ENCODE results near the gene C2CD4D.
A peak's percentile ranks its signal among the peaks of the same experiment; 100 is the strongest.

Gene C2CD4D

DNA sequence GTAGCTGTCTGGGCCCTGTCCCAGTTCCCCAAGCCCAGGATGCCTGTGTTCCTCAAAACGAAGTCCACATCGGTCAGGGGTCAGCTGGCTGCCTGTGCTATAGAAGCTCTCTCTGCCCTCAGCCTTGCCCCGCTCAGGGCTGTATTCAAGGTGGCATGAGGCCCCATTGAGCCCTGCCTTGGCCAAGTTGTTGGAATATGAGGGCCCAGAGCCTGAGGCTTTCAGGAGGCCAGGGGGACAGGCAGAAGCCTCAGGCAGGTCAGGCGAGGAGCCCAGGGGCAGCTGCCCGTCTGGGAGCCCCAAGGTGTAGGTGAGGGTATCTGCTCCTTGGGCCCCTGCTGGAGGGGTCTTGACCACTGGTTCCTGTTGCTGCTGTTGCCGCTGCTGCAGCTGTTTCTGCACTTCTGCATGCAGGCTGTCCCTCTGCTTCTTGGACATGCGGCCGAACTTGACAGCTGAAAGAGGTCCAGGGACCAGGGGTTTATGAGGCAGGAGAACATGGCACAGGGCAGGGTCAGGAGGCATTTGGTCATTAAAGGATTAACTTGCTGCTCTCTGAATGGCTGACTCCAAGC is 24.6 kb downstream of the C2CD4D start:
- DNase-seq, result no peak

DNA sequence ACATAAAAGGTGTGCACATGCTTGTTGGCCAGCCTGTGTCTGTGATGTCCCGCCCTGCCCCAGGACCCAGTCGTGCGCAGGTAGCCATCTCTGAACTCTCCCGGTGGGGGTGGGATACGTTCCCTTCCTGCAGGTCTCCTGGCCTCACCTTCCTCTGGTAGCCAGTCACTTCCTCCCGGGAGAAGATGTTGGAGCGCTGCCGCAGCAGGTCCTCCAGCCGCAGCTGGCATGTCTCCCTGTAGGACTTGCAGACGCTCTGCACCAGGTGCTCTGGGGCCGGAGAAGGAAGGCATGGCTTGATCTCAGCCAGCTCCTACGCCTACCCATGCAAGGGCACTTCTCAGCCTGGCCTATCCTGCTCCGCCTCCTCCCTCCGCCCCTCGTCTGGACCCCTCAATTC is 25.2 kb downstream of the C2CD4D start:
- no peak for DNase-seq

DNA sequence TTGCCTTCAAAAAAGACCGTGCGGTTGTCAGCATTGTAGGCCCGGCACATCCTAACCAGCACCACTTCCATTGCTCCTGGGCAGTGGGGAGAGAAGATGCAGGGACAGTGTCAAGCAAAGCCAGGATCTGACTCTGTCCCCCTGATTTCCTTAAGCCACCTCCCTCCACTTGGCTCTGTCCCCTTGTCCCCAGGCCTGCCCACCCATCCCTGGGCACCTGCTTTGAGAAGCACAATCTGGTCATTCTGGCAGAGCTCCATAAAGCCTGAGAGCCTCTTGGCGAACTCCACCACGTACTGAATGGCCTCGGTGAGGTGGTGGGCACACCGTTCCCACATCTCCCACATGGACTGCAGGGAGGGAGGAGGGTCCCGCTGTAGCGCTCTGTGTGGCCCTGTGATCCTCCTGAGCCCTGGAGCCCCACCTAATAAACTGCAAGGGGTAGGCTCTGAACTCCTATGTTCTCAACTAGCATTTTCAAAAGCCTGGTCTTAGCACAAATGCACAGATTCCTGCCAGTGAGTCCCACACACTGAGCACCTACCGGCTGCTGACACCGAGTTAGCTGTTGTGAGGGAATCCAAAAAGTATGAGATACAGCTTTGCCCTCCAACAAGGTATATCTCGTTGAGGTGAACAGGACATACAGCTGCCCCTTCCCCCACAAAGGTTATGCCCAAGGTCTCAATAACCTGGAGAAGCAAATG is 26.2 kb downstream of the C2CD4D start:
- no peak for DNase-seq

DNA sequence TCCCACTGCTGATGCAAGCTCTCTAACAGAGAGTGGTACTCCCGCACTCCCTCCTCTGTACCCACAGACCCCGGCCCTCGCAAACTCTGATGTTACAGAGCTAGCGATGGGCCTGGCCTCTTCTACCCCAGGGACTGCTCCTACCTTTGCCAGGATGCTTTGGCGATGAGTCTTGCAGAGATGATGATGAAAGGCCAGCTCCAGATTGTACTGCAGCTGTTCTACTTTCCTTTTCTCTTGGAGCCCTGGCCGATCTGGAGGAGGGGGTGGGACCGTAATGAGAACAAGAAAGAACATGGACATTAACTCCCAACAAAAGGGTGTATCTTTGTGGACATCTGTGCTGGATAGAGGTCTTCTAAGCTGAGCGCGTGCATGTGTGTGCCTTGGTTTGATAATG is 28.4 kb downstream of the C2CD4D start:
- no peak for DNase-seq

DNA sequence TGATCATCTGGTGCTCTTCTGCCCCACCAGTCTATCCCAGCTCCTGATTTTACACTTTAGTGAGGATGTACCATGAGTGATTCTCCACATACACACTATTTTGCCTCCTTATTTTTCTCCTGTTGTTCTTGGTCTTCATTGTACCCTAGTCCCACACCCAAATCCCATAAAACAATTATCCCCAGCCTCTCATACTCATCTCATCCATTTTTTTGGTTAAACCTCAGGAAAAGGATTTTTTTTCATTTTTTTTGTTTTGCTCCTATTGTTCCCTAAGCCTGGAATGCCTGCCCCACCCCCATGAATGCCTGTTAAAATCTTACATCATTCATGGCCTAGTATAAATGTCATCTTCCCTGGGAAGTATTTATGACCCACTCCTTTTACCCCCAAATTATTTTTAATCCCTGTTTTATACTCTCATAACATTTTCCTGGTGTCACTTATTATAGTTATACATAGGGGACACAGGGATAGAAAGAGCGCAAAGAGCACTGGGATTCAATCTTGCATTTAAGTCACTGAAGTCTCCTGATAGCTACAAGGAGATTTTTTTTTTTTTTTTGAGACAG is 29.5 kb downstream of the C2CD4D start:
- DNase-seq, result no peak

DNA sequence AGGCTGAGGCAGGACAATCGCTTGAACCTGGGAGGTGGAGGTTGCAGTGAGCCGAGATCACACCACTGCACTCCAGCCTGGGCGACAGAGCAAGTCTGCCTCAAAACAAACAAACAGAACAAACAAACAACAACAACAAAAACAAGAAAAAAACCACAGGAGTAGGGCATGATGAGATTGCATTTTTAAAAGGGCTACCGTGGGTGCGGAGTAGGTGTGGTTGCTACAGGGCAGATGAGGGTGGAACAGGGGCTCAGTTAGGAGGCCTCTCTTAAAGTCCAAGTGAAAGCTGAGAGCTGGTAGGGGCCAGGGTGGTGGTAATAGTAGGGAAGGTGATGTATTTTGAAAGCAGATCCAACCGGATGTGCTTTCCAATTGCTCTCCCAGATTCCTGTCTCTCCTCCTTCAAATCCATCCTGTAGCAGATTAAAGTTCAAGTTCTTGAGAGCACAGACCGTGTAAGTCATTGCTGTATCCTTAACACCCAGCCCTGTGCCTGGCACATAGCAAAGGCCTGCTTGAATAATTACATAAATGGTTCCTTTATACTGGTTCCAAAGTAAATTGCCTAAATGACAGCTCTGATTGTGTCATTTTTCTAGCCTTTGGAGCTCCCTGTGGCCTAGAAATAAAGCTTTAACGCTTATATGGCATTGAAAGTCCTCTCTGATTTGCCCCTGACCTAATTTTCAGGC is 30.2 kb downstream of the C2CD4D start:
- peak in 1 of 56 donors; percentile 13 for DNase-seq

DNA sequence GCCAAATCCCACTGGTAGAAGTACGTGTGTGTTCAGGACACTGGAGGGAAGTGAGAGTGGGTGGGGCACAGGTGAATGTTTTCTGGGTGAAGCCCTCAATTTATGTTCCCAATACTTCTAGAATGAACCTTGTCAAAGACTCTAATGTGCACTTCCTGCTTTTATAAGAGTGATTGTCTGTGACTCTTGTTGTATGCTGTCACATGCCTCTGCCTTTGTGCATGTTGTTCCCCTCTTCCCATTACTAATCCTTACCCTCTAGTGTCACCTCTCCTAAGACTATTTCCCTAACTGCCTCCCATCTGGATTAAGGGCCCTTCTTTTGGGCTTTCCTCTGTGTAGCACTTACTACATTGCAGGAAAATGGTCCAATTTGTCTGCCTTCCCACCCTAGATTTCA is 31.9 kb downstream of the C2CD4D start:
- no peak for DNase-seq

DNA sequence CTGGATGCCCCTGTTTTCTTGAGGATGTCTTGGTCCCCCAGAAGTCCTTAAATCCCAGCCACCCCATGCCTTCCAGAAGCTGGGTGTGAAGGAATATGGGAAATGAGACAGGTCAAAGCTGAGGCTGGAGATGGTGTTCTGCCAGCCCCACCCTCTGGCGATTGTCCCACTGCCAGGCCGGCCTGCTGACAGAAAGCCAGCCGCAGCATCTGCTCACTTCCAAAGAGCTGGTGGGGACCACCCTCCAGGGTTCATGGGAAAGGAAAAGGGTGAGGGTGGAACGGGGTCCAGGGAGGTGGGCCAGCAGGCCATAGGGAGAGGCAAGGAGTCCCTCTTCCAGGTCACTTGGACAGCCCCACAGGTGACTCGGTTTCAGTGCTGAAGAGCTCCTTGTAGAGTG is 32.5 kb downstream of the C2CD4D start:
- peak in 1 of 56 donors; percentile 16 for DNase-seq

DNA sequence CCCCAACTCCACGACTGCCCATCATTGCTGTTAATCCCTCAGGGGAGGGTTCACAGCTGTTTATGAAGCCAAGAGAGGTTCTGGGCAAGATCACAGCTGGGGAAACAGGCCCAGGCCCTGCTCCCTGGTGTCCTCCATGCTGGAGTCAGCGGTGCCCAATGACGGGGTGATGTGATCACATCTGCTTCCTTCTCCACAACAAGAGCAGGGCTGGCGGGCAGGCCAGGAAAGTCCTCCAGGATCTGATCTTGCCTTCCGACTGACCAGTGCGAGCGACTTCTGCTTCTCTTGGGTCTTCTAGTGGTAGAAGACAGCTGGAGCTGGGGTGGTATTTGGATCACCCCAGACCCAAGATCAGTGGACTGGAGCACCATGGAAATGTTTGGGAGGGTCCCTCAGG is 33.5 kb downstream of the C2CD4D start:
- no peak for DNase-seq

DNA sequence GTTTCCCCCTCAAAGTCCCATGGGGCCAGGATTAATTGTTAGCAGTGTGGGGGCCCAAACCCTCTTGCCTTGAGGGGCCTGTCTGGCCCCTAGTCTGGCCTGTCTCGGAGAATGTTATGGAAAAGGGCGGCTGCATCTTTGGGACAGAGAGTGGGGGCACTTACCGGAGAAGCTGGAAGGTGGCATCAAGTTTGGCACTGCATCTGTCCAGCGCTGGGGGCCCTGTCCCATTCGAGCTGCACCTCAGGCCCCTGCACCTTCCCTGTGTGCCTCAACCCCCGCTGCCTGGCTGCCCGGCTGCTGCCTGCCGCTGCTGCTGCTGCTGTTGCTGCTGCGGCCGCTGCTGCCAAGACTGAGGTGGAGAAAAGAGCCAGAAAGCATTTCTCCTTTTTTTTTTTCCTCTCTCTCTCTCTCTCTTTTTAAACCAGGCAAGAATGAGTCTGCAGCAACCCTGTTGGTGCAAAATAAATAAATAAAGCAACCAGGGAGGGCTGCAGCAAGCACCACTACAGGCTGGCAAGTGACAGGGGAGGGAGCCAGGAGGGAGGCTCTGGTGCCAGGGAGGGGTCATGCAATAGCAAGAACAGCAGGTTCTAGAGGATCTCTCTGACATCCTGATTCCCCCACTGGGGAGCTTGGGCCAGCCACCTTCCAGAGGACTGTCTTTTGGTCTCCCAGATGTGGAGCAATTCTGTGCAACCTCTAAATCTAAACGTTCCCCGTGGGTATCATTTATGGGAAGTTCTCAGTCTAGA is 34.4 kb downstream of the C2CD4D start, which contains the start of gene LINGO4:
Gene LINGO4 (minus strand): TSS at position 354 of the 755 bp plus-strand sequence. CDS start 2,715 bp downstream, outside the sequence.
- no peak for DNase-seq

DNA sequence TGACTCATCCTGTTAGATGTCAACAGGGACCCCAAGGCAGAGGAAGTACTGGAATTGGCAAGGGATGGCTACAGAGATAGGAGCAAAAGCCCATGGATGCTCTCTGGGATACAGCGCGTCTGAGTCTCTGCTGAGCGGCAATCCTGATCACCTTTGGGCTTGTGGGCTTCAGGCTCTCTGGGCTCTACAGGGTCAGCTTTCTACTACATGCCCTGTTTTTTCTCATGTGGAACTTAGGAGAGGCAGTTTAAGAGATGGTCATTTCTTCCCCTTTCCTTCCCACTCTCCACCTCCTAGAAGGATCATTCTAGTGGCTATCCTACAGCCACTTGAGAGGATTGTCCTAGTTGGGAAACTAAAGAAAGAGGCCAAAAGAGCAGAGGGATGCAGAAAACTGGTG is 35.7 kb downstream of the C2CD4D start:
- DNase-seq, result no peak

DNA sequence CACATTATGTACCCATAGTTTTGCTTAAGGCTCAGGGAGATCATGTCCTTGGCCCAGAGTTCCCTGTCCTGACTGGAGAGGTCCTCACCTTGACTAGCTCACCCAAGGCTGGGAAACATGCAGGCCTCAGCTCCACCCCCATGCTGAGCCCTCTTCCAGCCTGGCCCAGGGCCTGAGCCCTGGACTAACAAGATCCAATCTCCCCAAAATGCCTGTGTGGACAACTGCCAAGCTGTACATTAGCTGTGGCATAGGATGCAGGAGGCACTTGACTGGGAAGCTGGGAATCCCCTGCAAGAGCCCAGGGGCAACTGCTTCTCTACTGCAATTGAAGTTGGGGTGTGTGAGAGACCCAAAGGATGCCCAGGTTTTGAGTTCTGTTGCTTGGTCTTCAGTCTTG is 36.5 kb downstream of the C2CD4D start:
- DNase-seq, result no peak

DNA sequence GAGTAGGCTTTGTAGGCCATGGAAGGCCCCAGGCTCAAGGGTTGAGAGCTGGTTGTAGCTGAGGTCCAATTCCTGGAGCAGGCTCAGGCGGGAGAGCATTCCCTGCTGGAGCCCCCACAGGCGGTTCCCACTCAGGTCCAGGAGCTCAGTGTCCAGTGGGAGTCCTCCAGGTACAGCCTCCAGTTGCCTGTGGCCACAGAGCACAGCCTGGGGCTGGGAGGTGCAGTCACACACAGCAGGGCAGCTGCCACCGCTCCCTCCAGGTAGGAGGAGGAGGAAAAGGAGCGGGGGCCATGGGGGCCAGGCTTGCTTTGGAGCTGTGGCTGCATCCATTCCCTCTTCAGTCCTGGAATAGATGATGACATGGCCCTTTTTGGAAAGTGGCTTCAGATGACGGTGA is 37.2 kb downstream of the C2CD4D start:
- DNase-seq, result no peak

DNA sequence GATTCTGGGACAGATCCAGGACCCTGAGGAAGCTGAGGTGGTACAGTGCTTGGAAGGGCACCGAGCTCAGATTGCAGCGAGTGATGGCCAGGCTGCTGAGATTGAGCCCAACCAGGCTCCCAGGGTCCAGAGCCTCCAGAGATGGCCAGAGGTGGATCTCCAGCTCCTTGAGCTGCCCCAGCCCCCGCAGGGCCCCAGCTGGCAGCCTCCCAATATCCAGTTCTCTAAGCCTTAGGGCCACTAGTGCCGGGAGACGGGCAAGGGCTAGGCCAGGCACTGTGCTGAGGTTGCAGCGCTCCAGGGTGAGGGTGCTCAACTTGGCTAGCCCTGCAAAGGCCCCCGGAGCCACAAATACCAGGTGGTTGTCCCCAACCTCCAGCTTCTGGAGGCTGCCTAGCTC is 37.8 kb downstream of the C2CD4D start:
- no peak for DNase-seq

DNA sequence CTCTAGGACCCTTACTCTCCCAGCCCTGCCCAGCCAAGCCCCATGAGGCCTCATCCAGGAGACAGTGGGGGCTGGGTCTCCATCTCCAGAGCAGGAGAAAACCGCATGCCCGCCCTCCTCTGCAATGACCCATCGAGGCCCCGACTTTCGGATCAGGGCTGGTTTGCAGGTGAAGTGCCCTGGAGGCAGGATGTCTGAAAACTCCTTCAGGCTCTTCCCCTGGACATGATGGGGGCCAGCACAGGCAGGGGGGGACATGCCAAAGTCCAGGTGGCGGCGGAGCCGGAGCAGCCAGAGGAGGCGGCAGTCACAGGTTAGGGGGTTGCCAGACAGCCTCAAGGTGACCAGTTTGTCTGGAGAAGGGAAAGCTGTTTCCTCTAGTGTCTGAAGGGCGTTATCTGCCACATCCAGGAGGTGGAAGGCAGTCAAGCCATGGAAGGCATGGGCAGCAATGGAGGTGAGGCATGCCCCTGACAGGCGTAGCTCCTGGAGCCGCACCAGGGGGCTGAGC is 38.3 kb downstream of the C2CD4D start:
- DNase-seq, result no peak

DNA sequence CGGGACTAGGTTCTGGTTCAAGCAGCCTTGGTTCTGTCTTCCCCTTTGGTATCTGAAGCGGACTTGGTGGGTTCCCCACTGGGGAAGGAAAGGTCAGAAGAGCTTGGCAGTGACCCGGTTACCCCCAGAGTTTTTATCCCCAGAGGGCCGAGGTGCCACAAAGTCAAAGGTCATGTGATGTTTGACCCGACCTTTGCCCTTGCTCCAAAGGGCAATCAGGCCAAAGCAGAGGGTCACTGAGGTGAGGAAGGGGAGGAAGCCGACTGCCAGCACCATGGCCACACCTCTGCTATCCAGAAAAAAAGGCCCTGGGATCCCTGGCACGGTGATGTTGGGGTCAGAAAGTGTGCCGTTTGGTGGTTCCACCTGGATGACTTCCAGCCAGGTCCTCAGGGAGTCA is 38.8 kb downstream of the C2CD4D start:
- no peak for DNase-seq

DNA sequence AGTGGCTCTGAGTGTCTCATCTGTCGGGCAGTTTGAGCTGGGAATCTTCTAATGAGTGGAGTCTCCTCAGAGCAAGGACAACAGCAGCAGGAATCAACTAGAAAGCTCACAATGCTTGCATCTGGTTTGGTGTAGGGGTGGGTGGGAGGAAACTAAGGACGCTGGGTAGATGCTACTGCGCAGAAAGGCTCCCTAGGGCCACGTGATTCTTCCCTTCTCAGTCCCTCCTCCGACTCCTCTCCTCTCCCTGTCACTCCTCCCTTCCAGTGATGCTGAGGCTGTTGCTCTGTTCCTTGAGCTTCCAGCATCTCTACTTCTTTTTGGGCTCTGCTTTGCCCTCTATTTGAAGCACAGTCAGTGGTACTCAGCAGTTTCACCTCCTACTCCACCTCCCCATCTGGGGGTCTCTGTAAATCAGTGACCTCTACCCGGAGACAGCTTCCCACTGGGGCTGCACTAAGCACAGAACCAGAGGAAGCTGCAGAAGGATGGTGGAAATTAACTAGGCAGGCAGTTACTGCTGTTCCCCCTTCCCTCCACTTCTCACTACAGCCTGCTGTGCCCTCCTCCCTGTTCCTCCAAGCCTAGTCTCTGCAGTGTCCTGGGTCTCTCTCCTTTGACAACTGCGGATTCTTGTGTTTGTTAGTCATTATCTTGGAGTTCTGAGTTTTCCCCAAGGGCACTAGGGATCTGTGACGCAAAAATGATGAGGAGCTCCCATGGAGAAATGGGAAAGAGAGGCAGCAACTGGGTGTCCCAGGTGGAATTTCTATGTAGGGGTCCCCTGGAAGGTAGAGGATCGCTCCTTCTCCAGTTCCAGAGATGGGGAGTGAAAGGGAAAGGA is 40.2 kb downstream of the C2CD4D start:
- peak in 2 of 56 donors; percentile 5 to 39 for DNase-seq

DNA sequence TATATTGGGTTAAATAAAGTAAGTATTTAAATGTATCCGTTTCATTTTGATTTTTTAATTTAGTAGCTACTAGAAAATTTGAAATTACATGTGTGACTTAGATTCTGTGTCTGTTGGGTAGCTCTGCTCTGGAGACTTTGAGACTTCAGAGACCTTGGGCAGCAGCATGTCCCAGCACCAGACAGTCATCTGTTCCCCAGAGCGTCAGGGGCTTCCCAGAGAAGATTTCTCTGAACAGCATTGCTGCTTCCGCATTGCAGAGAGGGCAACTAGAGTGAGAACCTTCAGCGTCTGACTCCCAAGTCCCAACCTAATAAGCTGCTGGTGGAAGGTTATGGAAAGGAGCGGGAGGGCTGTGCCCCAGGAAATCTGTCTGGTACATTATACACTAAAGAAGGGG is 41.0 kb downstream of the C2CD4D start:
- no peak for DNase-seq

DNA sequence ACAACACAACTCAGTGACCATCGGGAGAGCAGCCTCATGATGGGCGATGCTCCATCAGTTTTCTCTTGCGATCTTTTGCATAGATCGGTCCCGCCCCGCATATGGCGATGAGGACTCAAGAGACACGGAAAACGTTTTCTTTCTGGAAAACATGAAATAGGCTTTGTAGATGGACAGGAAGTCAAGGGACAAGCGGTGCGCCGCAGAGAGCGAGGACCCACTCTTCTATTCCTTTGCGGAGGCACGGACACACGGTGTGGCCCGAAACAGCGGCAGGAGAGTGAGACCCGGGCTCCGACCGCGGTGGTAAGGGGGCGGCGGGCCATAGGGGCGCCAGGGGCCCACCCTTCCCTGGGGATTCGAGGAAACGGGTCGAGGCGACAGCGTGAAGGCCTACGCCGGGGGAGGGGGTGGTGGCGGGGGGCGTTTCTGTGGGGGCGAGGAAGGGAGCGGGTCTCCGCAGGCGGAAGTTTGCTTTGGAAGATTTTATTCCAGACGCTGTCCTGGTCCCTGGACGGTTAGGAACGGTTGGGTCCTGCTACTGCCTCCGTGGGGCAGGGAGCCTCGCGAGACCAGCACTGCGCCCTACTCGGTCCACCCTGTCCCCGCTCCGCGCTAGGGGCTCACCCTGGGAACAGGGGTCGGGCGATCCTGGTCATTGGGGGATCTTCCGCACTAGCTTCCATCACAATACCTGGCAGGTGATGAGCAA is 48.5 kb downstream of the C2CD4D start:
- peak in 5 of 56 donors; percentile 13 to 43 (median 22) for DNase-seq
